ENCODE data around the gene PCDHB4. TPM values are rescaled to one million over a fixed set of nuclear protein-coding genes. Genes with fewer than 3 reads are reported as not detected.

The PCDHB4 gene
- under 1 TPM in 1 of 2 donors, not detected in 1; 0.69 TPM for total RNA-seq

DNA sequence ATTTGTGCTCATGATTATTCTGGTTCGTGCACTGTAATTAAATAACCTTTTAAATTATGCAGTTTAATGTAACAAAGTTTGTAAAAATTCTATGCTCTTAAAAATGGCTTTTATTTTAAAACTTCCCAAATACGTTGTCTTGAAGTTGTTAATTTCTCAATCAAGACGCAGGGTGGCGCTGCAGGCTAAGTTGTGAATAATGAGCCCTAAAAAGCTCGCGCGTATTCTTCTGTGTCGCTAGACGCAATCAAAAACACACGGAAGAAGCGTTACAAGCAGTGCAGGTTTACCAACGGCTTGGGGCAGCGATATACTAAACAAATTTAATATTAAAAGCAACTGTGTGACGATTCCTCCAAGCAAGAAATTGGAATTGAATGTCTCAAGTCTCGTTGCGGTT is at the start of gene PCDHB4:
Gene PCDHB4 (plus strand): TSS at position 256 of the 400 bp plus-strand sequence. CDS start 181 bp downstream, outside the sequence.

DNA sequence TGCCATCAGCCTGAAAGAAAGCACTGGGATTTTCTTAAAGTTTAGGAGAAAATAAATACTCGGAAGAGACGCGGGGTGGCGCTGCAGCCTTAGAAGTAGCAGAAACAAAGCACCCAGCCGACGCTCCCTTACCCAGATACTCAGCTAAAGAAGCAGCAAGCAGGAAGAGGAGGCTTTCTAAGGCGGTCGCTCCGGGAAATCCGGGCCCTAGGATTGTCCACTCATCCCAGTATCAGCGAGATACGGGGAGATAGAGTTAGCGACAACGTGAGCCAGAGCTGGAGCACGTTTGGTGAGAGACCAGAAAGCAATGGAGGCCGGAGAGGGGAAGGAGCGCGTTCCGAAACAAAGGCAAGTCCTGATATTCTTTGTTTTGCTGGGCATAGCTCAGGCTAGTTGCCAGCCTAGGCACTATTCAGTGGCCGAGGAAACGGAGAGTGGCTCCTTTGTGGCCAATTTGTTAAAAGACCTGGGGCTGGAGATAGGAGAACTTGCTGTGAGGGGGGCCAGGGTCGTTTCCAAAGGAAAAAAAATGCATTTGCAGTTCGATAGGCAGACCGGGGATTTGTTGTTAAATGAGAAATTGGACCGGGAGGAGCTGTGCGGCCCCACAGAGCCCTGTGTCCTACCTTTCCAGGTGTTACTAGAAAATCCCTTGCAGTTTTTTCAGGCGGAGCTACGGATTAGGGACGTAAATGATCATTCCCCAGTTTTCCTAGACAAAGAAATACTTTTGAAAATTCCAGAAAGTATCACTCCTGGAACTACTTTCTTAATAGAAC is 26.9 kb upstream of the PCDHB4 start, which contains the start of gene PCDHB2:
Gene PCDHB2 (plus strand): TSS at position 135 of the 782 bp plus-strand sequence. CDS start 176 bp downstream, at position 311.

DNA sequence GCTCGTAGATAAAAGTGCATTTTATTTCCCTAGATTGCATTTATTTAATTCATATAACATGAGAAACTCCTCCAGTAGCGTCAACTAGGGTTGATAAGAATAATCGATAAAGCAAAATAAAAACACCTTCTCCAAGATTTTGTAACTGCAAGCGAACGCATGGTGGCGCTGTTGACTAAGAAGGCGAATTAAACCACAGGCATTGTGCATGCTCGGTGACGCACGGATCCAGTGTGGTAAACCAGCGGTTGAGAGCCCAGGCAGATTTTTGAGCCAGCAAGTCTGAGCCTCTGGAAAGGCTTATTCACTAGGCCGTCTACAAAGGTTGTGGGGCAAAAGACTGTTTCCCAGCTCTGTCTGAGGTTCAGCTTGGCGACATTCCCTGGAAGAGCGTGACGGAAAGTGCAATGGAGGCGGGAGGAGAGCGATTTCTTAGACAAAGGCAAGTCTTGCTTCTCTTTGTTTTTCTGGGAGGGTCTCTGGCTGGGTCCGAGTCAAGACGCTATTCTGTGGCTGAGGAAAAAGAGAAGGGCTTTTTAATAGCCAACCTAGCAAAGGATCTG is 21.3 kb upstream of the PCDHB4 start, which contains the start of gene PCDHB3:
Gene PCDHB3 (plus strand): TSS at position 231 of the 563 bp plus-strand sequence. CDS start 177 bp downstream, at position 408.

DNA sequence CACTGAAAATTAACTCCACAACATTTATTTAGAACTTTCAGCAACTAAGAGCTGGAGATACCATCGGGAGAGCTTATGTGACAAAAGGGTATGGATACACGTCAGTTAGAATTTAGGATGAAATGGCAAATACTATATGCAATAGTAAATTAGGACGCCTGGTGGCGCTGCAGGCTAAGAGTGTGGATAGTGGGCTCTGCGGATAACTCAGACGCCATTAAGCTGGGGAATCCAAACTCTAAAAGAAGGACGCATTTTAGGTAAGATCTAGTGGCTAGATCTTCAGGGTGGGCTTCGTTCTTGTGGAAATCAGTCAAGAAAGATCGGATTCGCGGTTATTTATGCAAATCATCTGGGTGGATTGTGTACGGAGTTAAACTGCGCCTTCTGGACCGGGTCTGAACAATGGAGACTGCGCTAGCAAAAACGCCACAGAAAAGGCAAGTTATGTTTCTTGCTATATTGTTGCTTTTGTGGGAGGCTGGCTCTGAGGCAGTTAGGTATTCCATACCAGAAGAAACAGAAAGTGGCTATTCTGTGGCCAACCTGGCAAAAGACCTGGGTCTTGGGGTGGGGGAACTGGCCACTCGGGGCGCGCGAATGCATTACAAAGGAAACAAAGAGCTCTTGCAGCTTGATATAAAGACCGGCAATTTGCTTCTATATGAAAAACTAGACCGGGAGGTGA is 13.6 kb downstream of the PCDHB4 start, which contains the start of gene PCDHB5:
Gene PCDHB5 (plus strand): TSS at position 177 of the 688 bp plus-strand sequence. CDS start 229 bp downstream, at position 406.

DNA sequence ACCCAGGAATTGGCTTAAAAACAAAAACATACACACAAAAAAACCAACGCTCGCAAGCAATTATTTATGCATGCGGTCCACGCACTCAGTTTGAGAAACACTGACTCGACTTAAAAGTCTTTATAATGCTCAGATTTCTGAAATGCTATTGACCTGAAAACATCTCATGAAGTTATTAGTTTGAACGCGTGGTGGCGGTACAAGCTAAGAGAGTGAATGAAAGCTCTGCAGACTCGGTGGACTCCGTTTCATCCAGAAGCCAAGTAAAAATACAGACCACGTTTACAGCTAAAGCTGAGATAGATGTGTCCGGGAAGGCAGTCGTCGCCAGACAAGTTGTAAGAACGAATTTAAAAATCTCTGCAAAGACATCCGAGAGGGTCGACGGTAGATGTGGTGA is 28.2 kb downstream of the PCDHB4 start, which contains the start of gene PCDHB6:
Gene PCDHB6 (plus strand): TSS at position 246 of the 400 bp plus-strand sequence. CDS start 201 bp downstream, outside the sequence.

DNA sequence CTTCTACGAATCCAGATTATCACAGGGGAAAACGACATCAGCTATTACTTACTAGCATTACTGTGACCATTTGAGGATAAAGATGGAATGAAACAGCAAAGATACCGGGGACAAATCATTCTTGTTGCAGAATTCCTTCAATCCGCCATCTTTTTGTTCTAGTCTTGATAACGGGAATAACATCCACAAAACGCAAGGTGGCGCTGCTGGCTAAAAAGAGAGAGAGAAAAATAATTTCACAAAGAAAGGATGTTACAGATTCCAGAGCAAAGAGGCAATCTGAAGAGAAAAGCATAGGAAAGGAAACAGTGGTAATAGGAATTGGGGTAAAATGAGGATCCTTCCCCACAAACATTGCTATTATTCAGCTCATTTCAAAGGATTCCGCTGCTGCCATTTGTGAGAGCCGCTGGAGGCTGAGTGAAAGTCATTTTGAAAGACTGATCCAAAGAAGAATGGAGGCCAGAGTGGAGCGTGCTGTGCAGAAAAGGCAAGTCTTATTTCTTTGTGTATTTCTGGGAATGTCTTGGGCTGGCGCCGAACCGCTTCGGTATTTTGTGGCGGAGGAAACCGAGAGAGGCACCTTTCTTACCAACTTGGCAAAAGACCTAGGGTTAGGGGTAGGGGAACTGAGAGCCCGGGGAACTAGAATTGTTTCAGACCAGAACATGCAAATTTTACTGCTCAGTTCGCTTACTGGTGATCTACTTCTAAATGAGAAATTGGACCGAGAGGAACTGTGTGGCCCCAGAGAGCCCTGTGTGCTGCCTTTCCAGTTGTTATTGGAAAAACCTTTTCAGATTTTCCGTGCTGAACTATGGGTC is 51.0 kb downstream of the PCDHB4 start, which contains the start of gene PCDHB7:
Gene PCDHB7 (plus strand): TSS at position 264 of the 824 bp plus-strand sequence. CDS start 192 bp downstream, at position 456.

Other genes with a start within 250 kb of the PCDHB4 start
- not detected for gene PCDHA12, start 246.5 kb upstream of the PCDHB4 start, total RNA-seq
- gene PCDHA13, start 239.7 kb upstream of the PCDHB4 start, total RNA-seq, result under 1 TPM in 1 of 2 donors, not detected in 1; under 0.01 TPM
- under 1 TPM in 1 of 2 donors, not detected in 1; 0.34 TPM for gene PCDHAC1, start 195.5 kb upstream of the PCDHB4 start, total RNA-seq
- gene PCDHAC2, start 155.3 kb upstream of the PCDHB4 start, total RNA-seq, result under 1 TPM in 1 of 2 donors, not detected in 1; 0.69 TPM
- not detected for gene PCDHB1, start 70.4 kb upstream of the PCDHB4 start, total RNA-seq
- gene PCDHB2, start 27.2 kb upstream of the PCDHB4 start, total RNA-seq, result under 1 TPM; under 0.01 to 0.34 TPM
- under 1 TPM in 1 of 2 donors, not detected in 1; under 0.01 TPM for gene PCDHB3, start 21.3 kb upstream of the PCDHB4 start, total RNA-seq
- gene PCDHB5, start 13.4 kb downstream of the PCDHB4 start, total RNA-seq, result under 1 TPM in 1 of 2 donors, not detected in 1; 0.69 TPM
- gene PCDHB6, start 28.2 kb downstream of the PCDHB4 start, total RNA-seq, result not detected
- under 1 TPM; under 0.01 TPM for gene PCDHB7, start 50.8 kb downstream of the PCDHB4 start, total RNA-seq
- gene PCDHB8, start 56.0 kb downstream of the PCDHB4 start, total RNA-seq, result under 1 TPM in 1 of 2 donors, not detected in 1; under 0.01 TPM
- not detected for gene PCDHB16, start 60.6 kb downstream of the PCDHB4 start, total RNA-seq
- under 1 TPM in 1 of 2 donors, not detected in 1; under 0.01 TPM for gene PCDHB9, start 65.3 kb downstream of the PCDHB4 start, total RNA-seq
- under 1 TPM in 1 of 2 donors, not detected in 1; under 0.01 TPM for gene PCDHB10, start 70.5 kb downstream of the PCDHB4 start, total RNA-seq
- gene PCDHB11, start 77.8 kb downstream of the PCDHB4 start, total RNA-seq, result not detected
- under 1 TPM in 1 of 2 donors, not detected in 1; under 0.01 TPM for gene PCDHB12, start 86.9 kb downstream of the PCDHB4 start, total RNA-seq
- under 1 TPM; under 0.01 to 0.34 TPM for gene PCDHB13, start 92.1 kb downstream of the PCDHB4 start, total RNA-seq
- under 1 TPM in 1 of 2 donors, not detected in 1; under 0.01 TPM for gene PCDHB14, start 101.5 kb downstream of the PCDHB4 start, total RNA-seq
- not detected for gene PCDHB15, start 123.6 kb downstream of the PCDHB4 start, total RNA-seq
- not detected for gene SLC25A2, start 182.2 kb downstream of the PCDHB4 start, total RNA-seq
- 10 to 100 TPM; 24.8 to 46.6 TPM for gene TAF7, start 199.0 kb downstream of the PCDHB4 start, total RNA-seq
- gene PCDHGA1, start 208.7 kb downstream of the PCDHB4 start, total RNA-seq, result under 1 TPM; under 0.01 TPM
- under 1 TPM; 0.67 to 0.69 TPM for gene PCDHGA2, start 216.9 kb downstream of the PCDHB4 start, total RNA-seq
- gene PCDHGA3, start 222.0 kb downstream of the PCDHB4 start, total RNA-seq, result under 1 TPM; 0.67 to 0.69 TPM
- under 1 TPM; 0.33 to 0.69 TPM for gene PCDHGB1, start 228.3 kb downstream of the PCDHB4 start, total RNA-seq
- gene PCDHGA4, start 233.2 kb downstream of the PCDHB4 start, total RNA-seq, result 1 to 10 TPM in 1 of 2 donors, under 1 TPM in 1; 0.67 to 1.0 TPM
- gene PCDHGB2, start 238.2 kb downstream of the PCDHB4 start, total RNA-seq, result 1 to 10 TPM in 1 of 2 donors, under 1 TPM in 1; 0.67 to 1.0 TPM
- gene PCDHGA5, start 242.3 kb downstream of the PCDHB4 start, total RNA-seq, result under 1 TPM; under 0.01 to 0.69 TPM
- under 1 TPM; 0.69 to 1.00 TPM for gene PCDHGB3, start 248.4 kb downstream of the PCDHB4 start, total RNA-seq

All from melanocyte of skin (primary cell).